ENCODE measurements around the gene BIN2.
"Not testable (repeated sequence)": the region's sequence is repeated elsewhere in the genome, so short reads cannot be mapped to it uniquely, and the experiment has no call there.

The BIN2 gene

DNA sequence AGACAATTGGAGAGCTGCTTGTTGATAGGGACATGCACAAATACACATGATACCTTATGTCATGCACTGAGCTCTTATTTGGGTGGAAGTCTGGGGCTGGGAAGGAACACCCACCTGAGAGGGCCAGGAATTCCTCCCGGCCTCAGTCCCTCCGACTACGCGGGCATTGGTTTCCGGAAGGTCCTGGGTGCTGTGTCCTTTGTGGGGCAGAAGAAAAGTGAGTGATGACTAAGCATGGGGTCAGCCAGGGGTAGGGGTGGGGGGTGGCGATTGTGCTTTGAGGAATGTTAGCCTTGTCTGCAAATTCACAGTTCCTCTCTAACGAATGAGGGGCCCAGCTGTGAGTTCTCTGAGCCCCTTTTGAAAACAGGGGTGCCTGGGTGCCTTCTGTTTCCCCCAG lies 21.7 kb upstream of the BIN2 start:
- no peak overlapping the region for H3K27ac ChIP-seq
- TF ChIP-seq CTCF (conservative IDR thresholded peaks at IDR 0.05): no peak

DNA sequence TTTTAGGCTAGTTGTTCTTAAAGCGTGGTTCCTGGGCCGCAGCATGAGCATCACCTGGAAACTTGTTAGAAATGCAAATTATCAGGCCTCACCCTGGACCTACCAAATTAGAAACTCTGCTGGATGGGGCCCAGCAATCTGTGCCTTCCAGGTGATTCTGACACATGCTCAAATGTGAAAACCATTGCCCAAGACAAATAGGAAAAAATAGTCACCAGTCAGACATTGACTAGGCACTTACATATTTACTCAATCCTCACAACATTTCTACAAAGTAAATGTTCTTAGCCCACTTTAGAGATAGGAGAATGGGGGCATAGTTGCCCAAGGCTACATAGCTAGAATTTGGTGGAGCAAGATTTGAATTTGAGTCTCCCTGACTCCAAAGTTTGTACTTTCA lies 19.2 kb upstream of the BIN2 start:
- TF ChIP-seq CTCF (conservative IDR thresholded peaks at IDR 0.05): no peak

DNA sequence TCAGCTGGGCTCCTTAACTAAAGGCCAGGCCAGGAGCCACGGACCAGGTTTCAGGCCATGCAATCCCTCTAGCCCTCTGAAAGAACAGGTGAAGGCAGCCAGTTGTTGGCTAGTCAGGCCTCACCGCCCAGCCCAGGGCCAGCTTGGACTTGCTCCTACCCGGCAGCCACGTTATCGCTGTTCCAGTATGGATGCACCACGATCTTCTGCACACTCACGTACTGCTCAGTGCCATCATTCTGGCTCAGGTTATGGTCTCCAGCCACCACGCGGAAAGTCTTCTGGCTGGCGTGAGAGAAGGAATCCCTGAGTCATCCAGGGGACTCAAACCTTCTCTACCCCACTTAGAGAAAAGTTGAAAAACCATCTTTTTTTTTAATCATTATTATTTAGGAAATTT lies 18.4 kb upstream of the BIN2 start:
- no peak overlapping the region for H3K27ac ChIP-seq
- TF ChIP-seq CTCF (conservative IDR thresholded peaks at IDR 0.05): no peak

More for the DNA sequence above, 19.2 kb upstream of the BIN2 start:
- H3K27ac ChIP-seq: no peak overlapping the region

GRCh38 chr12:51341251-51342007 lies 17.5 kb upstream of the BIN2 start:
- peak overlapping the region; percentile 34; the same call in 1 of the 2 replicates for H3K27ac ChIP-seq
- peak; percentile 97 for TF ChIP-seq CTCF (conservative IDR thresholded peaks at IDR 0.05)

DNA sequence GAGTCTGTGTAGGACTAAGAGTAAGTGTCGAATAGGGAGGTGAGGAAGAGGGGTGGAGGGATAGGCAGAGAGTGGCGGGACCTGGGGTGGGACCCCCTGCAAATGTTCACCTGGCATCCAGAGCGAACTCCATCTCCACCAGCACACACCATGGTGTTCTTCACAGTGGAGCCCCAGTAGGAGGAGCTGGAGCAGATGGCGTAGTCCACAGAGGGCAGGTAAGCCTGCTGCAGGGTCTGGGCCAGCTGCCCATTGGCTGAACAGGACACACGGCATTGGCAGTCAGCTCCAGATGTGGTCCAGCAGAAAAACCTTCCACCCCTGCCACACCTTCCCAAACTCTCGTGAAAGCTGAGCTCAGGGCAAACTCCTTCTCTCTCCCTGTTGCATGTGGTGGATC lies 15.8 kb upstream of the BIN2 start:
- H3K27ac ChIP-seq: no peak overlapping the region
- TF ChIP-seq CTCF (conservative IDR thresholded peaks at IDR 0.05): no peak

DNA sequence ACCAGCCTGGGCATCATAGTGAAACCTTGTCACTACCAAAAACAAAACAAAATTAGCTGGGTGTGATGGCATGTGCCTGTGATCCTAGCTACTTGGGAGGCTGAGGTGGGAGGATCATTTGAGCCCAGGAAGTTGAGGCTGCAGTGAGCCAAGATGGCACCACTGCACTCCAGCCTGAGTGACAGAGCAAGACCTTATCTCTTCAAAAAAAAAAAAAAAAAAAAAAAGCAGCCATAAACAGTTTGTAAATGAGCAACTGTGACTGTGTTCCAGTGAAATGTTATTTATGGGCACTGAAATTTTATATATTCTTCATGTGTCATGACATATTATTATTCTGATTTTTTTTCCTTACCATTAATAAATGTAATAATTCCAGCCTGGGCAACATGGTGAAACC lies 13.4 kb upstream of the BIN2 start:
- not testable (repeated sequence) for H3K27ac ChIP-seq

GRCh38 chr12:51335931-51336330 lies 12.0 kb upstream of the BIN2 start:
- no peak overlapping the region for H3K27ac ChIP-seq
- no peak for TF ChIP-seq CTCF (conservative IDR thresholded peaks at IDR 0.05)

DNA sequence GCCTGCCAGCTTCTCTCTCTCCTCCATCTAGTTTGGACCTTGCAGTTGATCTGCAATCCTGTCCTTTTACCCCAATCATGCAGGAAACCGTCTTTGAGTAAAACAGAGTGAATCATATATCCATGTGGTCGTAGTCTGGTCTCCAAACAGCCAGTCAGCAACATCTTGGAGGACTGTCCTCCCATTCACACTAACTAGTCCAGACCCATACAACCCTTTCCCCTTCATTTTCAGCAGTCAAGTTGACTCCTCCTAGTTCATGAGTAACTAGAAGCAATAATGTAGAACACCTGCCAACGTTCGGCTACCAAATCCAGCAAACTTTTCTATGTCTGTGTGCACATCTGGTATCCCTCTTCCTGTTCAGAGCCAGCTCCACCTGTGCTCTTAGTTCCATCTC lies 10.8 kb upstream of the BIN2 start:
- TF ChIP-seq CTCF (conservative IDR thresholded peaks at IDR 0.05): no peak
- H3K27ac ChIP-seq: no peak overlapping the region

Measured in VCaP (cell line).